ENCODE data around the gene COPZ2.

GRCh38 chr17:48051283-48051682 is 13.7 kb upstream of the COPZ2 start:
- no peak for TF ChIP-seq CTCF (IDR thresholded peaks at IDR 0.05)
- TF ChIP-seq POLR2A (IDR thresholded peaks at IDR 0.05) = no peak

Data from testis (tissue), 2 donors.